Ascending aorta (tissue), 2 donors: Measurements from ENCODE around the gene NUP93. TPM values are rescaled to one million over a fixed set of nuclear protein-coding genes. Genes with fewer than 3 reads are reported as not detected.
"Not testable (repeated sequence)": the region's sequence is repeated elsewhere in the genome, so short reads cannot be mapped to it uniquely, and the experiment has no call there.

Experiments used
- DNase-seq, 2 donors: peaks; one replicate each; pipeline ENCODE4 v3.0.0-alpha.2; 2019; ENCODE audit warnings: low spot score in 2 of 2
- H3K27ac ChIP-seq, 2 donors: fragments of 200-600 bp; sonication (generic); one replicate each; pipeline ENCODE4 v1.5.1; 2016 to 2017; ENCODE audit warnings: mild to moderate bottlenecking in 1 of 2
- H3K27me3 ChIP-seq: fragments of 200-600 bp; sonication (generic); one replicate; pipeline ENCODE4 v1.5.1; 2017
- H3K36me3 ChIP-seq, 2 donors: fragments of 200-600 bp; sonication (generic); one replicate each; pipeline ENCODE4 v1.5.1; 2016
- H3K4me1 ChIP-seq, 2 donors: fragments of 200-600 bp; sonication (generic); one replicate each; pipeline ENCODE4 v1.5.1; 2016 to 2017; ENCODE audit warnings: mild to moderate bottlenecking in 1 of 2
- H3K4me3 ChIP-seq, 2 donors: fragments of 200-600 bp; sonication (generic); one replicate each; pipeline ENCODE4 v1.5.1; 2016 to 2017; ENCODE audit warnings: mild to moderate bottlenecking in 1 of 2
- H3K9me3 ChIP-seq, 2 donors: fragments of 200-600 bp; sonication (generic); one replicate each; pipeline ENCODE4 v1.5.1; 2016
- intact Hi-C: fragments of 100-400 bp; cut with DNase I; formaldehyde crosslinking; loops from one replicate; pipeline ENCODE4 v1.15.1; 2023
- total RNA-seq: library from RNA; depleted of rRNA; stranded (reverse); fragments of >200 nt; gene quantifications from one replicate; pipeline ENCODE4 v1.1.0, GENCODE V29; 2016
- TF ChIP-seq, protein P1 (sequence below), 3 experiments: fragments of 200-600 bp in 2 of 3; fragments of 450-650 bp in 1 of 3; sonication (generic) in 2 of 3; IDR thresholded peaks; one replicate each; pipeline ENCODE4 v1.5.1; 2016 to 2019; ENCODE audit warnings: antibody characterized with exemption in 3 of 3, mild to moderate bottlenecking in 1 of 3, moderate library complexity in 1 of 3

NUP93 gene
- total RNA-seq, 1 donor from 2014 or later, result 419 TPM

DNA sequence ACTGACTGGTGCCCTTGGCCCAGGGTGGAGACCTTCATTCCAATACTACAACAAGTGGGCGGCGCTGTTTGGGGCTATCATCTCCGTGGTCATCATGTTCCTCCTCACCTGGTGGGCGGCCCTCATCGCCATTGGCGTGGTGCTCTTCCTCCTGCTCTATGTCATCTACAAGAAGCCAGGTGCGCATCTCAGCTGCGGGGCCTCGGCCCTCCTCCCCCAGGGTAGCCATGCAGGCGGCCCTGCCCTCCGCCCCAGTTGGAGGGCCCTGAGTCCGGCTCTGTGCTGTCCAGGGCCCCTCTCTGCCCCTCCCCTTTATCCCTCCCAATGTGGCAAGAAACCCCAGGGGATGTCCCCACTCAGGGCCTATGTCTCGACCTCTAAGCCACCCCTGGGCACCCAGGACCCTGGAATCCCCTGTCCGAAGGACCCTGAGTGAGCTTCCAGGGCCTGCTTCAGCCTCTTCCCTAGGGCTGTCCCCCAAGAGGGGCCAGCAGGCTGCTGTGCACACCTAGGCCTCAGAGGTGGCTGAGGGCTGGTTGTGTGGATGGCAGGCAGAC, 154.2 kb downstream of the NUP93 start:
- Histone ChIP-seq H3K4me1 (no peaks in the 10 kb centered on the region), H3K9me3 (no peaks in the 10 kb centered on the region), H3K4me3 (no peak overlapping the region), H3K36me3 (no peaks in the 10 kb centered on the region), H3K27me3 (no peaks in the 10 kb centered on the region), H3K27ac (no peak overlapping the region)
- TF ChIP-seq, protein P1, sequence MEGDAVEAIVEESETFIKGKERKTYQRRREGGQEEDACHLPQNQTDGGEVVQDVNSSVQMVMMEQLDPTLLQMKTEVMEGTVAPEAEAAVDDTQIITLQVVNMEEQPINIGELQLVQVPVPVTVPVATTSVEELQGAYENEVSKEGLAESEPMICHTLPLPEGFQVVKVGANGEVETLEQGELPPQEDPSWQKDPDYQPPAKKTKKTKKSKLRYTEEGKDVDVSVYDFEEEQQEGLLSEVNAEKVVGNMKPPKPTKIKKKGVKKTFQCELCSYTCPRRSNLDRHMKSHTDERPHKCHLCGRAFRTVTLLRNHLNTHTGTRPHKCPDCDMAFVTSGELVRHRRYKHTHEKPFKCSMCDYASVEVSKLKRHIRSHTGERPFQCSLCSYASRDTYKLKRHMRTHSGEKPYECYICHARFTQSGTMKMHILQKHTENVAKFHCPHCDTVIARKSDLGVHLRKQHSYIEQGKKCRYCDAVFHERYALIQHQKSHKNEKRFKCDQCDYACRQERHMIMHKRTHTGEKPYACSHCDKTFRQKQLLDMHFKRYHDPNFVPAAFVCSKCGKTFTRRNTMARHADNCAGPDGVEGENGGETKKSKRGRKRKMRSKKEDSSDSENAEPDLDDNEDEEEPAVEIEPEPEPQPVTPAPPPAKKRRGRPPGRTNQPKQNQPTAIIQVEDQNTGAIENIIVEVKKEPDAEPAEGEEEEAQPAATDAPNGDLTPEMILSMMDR (IDR thresholded peaks at IDR 0.05), result no peak
- intact Hi-C loops, result no loop called here
- DNase-seq, result no peak

DNA sequence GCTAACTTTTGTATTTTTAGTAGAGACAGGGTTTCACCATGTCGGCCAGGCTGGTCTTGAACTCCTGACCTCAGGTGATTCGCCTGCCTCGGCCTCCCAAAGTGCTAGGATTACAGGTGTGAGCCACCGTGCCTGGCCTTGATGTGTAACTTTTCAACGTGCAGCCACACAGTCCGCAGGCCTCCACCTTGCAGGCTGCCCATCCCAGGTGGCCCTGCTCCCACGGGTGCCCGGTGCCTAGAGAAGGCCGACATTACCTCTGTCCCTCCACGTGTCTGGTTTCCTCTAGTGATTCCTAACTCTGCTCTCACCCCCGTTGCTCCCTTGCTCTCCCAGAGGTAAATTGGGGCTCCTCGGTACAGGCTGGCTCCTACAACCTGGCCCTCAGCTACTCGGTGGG, 155.0 kb downstream of the NUP93 start:
- H3K9me3 ChIP-seq, result not testable (repeated sequence)

DNA sequence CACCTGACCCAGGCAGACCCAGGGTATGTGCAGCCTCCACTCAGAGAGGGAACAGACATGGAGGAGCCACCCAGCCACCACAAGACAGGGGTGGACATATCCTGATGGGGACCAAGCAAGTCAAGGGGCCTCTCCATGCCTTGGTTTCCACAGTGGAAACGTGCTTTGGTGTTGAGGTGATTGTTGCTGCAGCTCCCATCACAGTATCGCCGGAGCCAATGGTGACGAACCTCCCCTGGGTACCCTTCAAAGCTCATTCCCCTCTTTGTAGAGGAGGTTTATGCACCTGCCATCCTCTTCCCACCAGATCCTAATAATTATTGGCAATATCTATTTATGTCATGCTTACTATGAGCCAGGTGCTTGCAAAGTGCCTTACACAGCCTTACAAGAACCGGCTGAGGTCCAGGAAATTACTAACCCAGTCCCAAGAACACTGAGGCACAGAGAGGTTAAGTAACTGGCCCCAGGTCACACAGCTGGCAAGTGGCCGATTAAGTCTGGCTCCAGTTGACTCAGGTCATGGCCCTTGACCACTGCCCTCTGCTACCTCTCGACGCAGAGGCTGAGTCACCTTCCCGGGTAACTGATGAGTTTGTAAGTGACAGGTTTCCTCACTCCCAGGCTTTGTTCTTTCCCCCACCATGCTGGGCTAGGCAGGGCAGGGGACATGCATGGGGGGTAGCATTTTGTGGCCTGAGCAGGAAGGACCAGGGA, 155.7 kb downstream of the NUP93 start:
- Histone ChIP-seq H3K4me3 (no peak overlapping the region), H3K27me3 (no peaks in the 10 kb centered on the region), H3K27ac (no peak overlapping the region), H3K36me3 (no peaks in the 10 kb centered on the region), H3K9me3 (no peaks in the 10 kb centered on the region), H3K4me1 (no peaks in the 10 kb centered on the region)
- DNase-seq, result no peak
- intact Hi-C loops, result no loop called here
- TF ChIP-seq, protein P1 (IDR thresholded peaks at IDR 0.05), result no peak

More for the DNA sequence above, 155.0 kb downstream of the NUP93 start:
- DNase-seq, H3K4me1 ChIP-seq, intact Hi-C loops, H3K27me3 ChIP-seq, H3K36me3 ChIP-seq, H3K27ac ChIP-seq, H3K4me3 ChIP-seq: not testable (repeated sequence)

DNA sequence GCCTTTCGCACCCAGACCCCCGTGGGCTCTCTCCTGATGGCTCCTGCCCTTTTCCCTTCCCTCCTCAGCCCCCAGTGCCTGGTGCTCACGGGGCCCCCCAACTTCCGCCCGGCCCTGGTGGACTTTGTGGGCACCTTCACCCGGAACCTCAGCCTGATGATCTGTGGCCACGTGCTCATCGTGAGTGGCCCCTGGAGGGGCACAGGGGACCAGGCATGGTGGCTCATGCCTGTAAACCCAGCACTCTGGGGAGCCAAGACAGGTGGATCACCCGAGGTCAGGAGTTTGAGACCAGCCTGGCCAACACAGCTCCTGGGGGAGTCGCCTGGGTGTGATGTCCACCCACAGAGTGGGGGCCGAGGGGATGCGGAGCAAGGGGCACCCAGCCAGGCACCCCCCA, 156.4 kb downstream of the NUP93 start:
- TF ChIP-seq, protein P1 (IDR thresholded peaks at IDR 0.05), result no peak
- H3K4me1 ChIP-seq, result no peaks in the 10 kb centered on the region
- no peaks in the 10 kb centered on the region for H3K36me3 ChIP-seq
- DNase-seq, result no peak
- intact Hi-C loops, result no loop called here
- H3K9me3 ChIP-seq, result no peaks in the 10 kb centered on the region
- no peaks in the 10 kb centered on the region for H3K27me3 ChIP-seq
- no peak overlapping the region for H3K27ac ChIP-seq
- no peak overlapping the region for H3K4me3 ChIP-seq

DNA sequence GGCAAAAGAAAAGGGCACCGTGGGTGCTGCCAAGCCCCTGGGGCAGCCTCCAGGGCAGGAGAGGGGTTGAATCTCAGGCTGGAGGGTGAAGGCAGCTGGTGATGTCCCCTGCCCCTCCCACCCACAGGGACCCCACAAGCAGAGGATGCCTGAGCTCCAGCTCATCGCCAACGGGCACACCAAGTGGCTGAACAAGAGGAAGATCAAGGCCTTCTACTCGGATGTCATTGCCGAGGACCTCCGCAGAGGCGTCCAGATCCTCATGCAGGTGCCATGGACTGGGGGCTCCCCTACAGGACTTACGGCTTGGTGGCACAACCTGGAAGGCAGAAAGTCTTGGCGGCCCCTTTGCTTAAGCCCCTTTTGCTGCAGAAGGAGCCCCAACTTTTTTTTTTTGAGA, 156.9 kb downstream of the NUP93 start:
- DNase-seq, result no peak
- Histone ChIP-seq H3K27me3 (no peaks in the 10 kb centered on the region), H3K4me1 (no peaks in the 10 kb centered on the region), H3K27ac (no peak overlapping the region), H3K4me3 (no peak overlapping the region), H3K9me3 (no peaks in the 10 kb centered on the region), H3K36me3 (no peaks in the 10 kb centered on the region)
- TF ChIP-seq, protein P1 (IDR thresholded peaks at IDR 0.05), result no peak
- intact Hi-C loops, result no loop called here

DNA sequence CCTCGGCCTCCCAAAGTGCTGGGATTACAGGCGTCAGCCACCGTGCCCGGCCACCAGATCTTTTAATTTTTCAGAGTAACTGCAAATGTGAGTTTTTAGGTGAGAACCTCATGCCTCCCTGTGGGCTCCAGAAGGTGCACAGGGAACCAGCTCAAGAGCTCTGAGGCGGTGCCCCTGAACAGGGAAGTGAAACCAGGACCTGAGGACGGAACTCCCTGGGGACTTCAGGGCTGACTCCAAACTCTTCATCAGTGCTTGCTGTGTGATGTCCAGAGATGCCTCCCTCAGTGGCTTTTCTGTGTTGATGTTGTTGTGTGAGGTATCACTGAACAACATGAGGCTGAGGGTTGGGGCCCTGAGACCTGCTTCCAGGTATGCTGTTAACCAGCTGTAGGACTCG, 158.9 kb downstream of the NUP93 start:
- Histone ChIP-seq H3K27me3 (no peaks in the 10 kb centered on the region), H3K36me3 (no peaks in the 10 kb centered on the region), H3K9me3 (no peaks in the 10 kb centered on the region), H3K27ac (no peak overlapping the region), H3K4me1 (no peaks in the 10 kb centered on the region), H3K4me3 (no peak overlapping the region)
- TF ChIP-seq, protein P1 (IDR thresholded peaks at IDR 0.05), result no peak
- no peak for DNase-seq
- intact Hi-C loops, result no loop called here
